Lower lobe of right lung (tissue), 2 donors: ENCODE data around the gene GPC1. TPM values are rescaled to one million over a fixed set of nuclear protein-coding genes. Genes with fewer than 3 reads are reported as not detected.

ENCODE experiments used
- ATAC-seq, 2 donors: fragments of 200-7000 bp; cut with Tn5 transposase; one replicate each; pipeline ENCODE4 v1.9.1; 2020 to 2022; ENCODE audit warnings: mild to moderate bottlenecking in 2 of 2, moderate library complexity in 2 of 2
- DNase-seq: peaks from one replicate; pipeline ENCODE4 v3.0.0-alpha.2; 2020
- H3K27ac ChIP-seq: fragments of 200-600 bp; one replicate; pipeline ENCODE4 v1.8.0; 2022
- H3K27me3 ChIP-seq: fragments of 200-600 bp; one replicate; pipeline ENCODE4 v1.8.0; 2022; ENCODE audit warnings: low read depth
- H3K36me3 ChIP-seq: fragments of 200-600 bp; one replicate; pipeline ENCODE4 v1.8.0; 2022; ENCODE audit warnings: mild to moderate bottlenecking
- H3K4me1 ChIP-seq: fragments of 200-600 bp; one replicate; pipeline ENCODE4 v1.8.0; 2022
- H3K4me3 ChIP-seq: fragments of 200-600 bp; one replicate; pipeline ENCODE4 v1.8.0; 2022; ENCODE audit warnings: mild to moderate bottlenecking
- H3K9me3 ChIP-seq: fragments of 200-600 bp; one replicate; pipeline ENCODE4 v1.8.0; 2022
- CTCF ChIP-seq: fragments of 200-600 bp; IDR thresholded peaks from one replicate; pipeline ENCODE4 v1.8.0; 2022; ENCODE audit warnings: antibody characterized with exemption, mild to moderate bottlenecking
- intact Hi-C: fragments of 100-400 bp; cut with DNase I; formaldehyde crosslinking; loops from one replicate; pipeline ENCODE4 v1.11.0; 2022
- total RNA-seq: library from RNA; stranded (reverse); fragmentation: NEBNext Ultra II Directional; extraction: Animal tissue kit (Norgen Biotek cat#: 25700); gene quantifications from one replicate; pipeline ENCODE4 v1.2.1, GENCODE V29; 2021
- donor health status: DM: no; HTN: yes; CAD: no; lungs with severe emphysema.

The GPC1 gene
- total RNA-seq, 1 donor from 2014 or later: 14.7 TPM

- Histone ChIP-seq H3K36me3 (no peaks in the 10 kb centered on the region), H3K4me3 (no peak overlapping the region), H3K9me3 (peaks cover 8% of the 10 kb centered on the region), H3K4me1 (no peaks in the 10 kb centered on the region), H3K27ac (no peak overlapping the region), H3K27me3 (peaks cover 4% of the 10 kb centered on the region)
- peak; percentile 29 for DNase-seq
- intact Hi-C loops: no loop called here
- ATAC-seq: no peak
- TF ChIP-seq CTCF: no peak
These were observed 10.9 kb upstream of the GPC1 start for GRCh38 chr2:240424341-240425235.

- H3K9me3 ChIP-seq: peaks cover 8% of the 10 kb centered on the region
- no peak for ATAC-seq
- no peaks in the 10 kb centered on the region for H3K4me1 ChIP-seq
- DNase-seq: no peak
- H3K27ac ChIP-seq: no peak overlapping the region
- no peak overlapping the region for H3K4me3 ChIP-seq
- intact Hi-C loops: no loop called here
- peaks cover 1% of the 10 kb centered on the region for H3K27me3 ChIP-seq
- no peaks in the 10 kb centered on the region for H3K36me3 ChIP-seq
- no peak for TF ChIP-seq CTCF
These were observed 10.2 kb upstream of the GPC1 start for GRCh38 chr2:240425236-240425615.

- DNase-seq: no peak
- Histone ChIP-seq H3K4me3 (no peak overlapping the region), H3K27ac (no peak overlapping the region), H3K27me3 (no peaks in the 10 kb centered on the region), H3K4me1 (no peaks in the 10 kb centered on the region), H3K9me3 (peaks cover 8% of the 10 kb centered on the region), H3K36me3 (no peaks in the 10 kb centered on the region)
- ATAC-seq: no peak
- no peak for TF ChIP-seq CTCF
- intact Hi-C loops: no loop called here
These were observed 9.8 kb upstream of the GPC1 start for GRCh38 chr2:240425697-240426096.

- no peak for TF ChIP-seq CTCF
- no peaks in the 10 kb centered on the region for H3K9me3 ChIP-seq
These were observed 8.4 kb upstream of the GPC1 start for GRCh38 chr2:240426845-240427721.

GRCh38 chr2:240427729-240428128 lies 7.7 kb upstream of the GPC1 start:
- no peaks in the 10 kb centered on the region for H3K36me3 ChIP-seq
- H3K4me3 ChIP-seq: no peak overlapping the region
- DNase-seq (no peak), ATAC-seq (no peak)
- TF ChIP-seq CTCF: no peak
- intact Hi-C loops: no loop called here
- H3K9me3 ChIP-seq: no peaks in the 10 kb centered on the region
- no peak overlapping the region for H3K27ac ChIP-seq
- H3K4me1 ChIP-seq: no peaks in the 10 kb centered on the region
- H3K27me3 ChIP-seq: no peaks in the 10 kb centered on the region

More at GRCh38 chr2:240426845-240427721, 8.4 kb upstream of the GPC1 start:
- DNase-seq (peak; percentile 41), ATAC-seq (peak; percentile 41 to 78)
- H3K27me3 ChIP-seq: no peaks in the 10 kb centered on the region
- H3K27ac ChIP-seq: no peak overlapping the region
- intact Hi-C loops: no loop called here
- no peaks in the 10 kb centered on the region for H3K4me1 ChIP-seq
- H3K4me3 ChIP-seq: no peak overlapping the region
- no peaks in the 10 kb centered on the region for H3K36me3 ChIP-seq
